HCT116 (cell line): ENCODE data around the gene ZNF592. TPM values are rescaled to one million over a fixed set of nuclear protein-coding genes. Genes with fewer than 3 reads are reported as not detected.

Experiments used
- ATAC-seq: fragments of 200-7000 bp; cut with Tn5 transposase; 2 replicates; pipeline ENCODE4 v1.9.1; 2020; ENCODE audit warnings: mild to moderate bottlenecking, moderate library complexity
- BruUV-seq: library from RNA; stranded (reverse); fragments of 400-500 nt; replicated peaks from 2 replicates; lab custom pipeline; 2021; lab: Mats Ljungman, UMichigan
- CTCF ChIA-PET: fragments of 300-600 bp; sonication (Branson Sonifier 250); formaldehyde crosslinking; loops from one replicate; lab custom pipeline; 2021; ENCODE audit warnings: antibody characterized with exemption; lab: Charles Lee
- POLR2A ChIA-PET: fragments of 300-600, 350-600 bp; sonication (Branson Sonifier 250); formaldehyde crosslinking; loops from one replicate; lab custom pipeline; 2021; ENCODE audit warnings: antibody characterized with exemption; lab: Charles Lee
- RAD21 ChIA-PET, 2 experiments: fragments of 300-600 bp; sonication (Branson Sonifier 250); formaldehyde crosslinking; loops; one replicate each; lab custom pipeline; 2023; ENCODE audit warnings: low total read pairs in 2 of 2; ENCODE audit not compliant: uncharacterized antibody in 2 of 2, unreplicated experiment in 2 of 2, low non-redundant PET in 1 of 2; lab: Charles Lee
- DNase-seq: peaks from one replicate; pipeline ENCODE4 v3.0.0-alpha.2; 2010; ENCODE audit warnings: low read depth, low spot score
- H2AFZ ChIP-seq: fragments of 200-600 bp; shearing (Covaris generic), sonication (generic); 2 replicates; pipeline ENCODE4 v1.6.1; 2017; ENCODE audit warnings: low read depth, mixed run types, mixed read lengths, antibody characterized with exemption, low read length; ENCODE audit not compliant: poor library complexity, severe bottlenecking
- H3K27ac ChIP-seq: 2 replicates; pipeline ENCODE4 v1.5.1; 2012; ENCODE audit warnings: low read depth, low read length
- H3K27me3 ChIP-seq: fragments of 200-600 bp; sonication (generic); 2 replicates; pipeline ENCODE4 v1.6.1; 2016; ENCODE audit warnings: mixed run types, low read length, mixed read lengths; ENCODE audit not compliant: insufficient read depth
- H3K36me3 ChIP-seq, 2 experiments: fragments of 200-500 bp in 1 of 2; fragments of 200-600 bp in 1 of 2; sonication (Bioruptor generic) in 1 of 2; sonication (generic) in 1 of 2; 2 replicates each; pipeline versions ENCODE4 v1.5.1 to v1.6.1; 2014 to 2016; ENCODE audit warnings: low read length in 2 of 2, inconsistent platforms in 1 of 2, mixed read lengths in 1 of 2, mixed run types in 1 of 2; ENCODE audit not compliant: insufficient read depth in 2 of 2, control insufficient read depth in 1 of 2
- H3K4me1 ChIP-seq, 2 experiments: fragments of 200-600 bp in 1 of 2; sonication (generic) in 1 of 2; 2 replicates each; pipeline versions ENCODE4 v1.5.1 to v1.6.1; 2012 to 2017; ENCODE audit warnings: low read length in 2 of 2, inconsistent platforms in 1 of 2, mild to moderate bottlenecking in 1 of 2, mixed read lengths in 1 of 2, mixed run types in 1 of 2, moderate library complexity in 1 of 2; ENCODE audit not compliant: insufficient read depth in 2 of 2, control insufficient read depth in 1 of 2
- H3K4me2 ChIP-seq: fragments of 200-600 bp; sonication (generic); 2 replicates; pipeline ENCODE4 v1.6.1; 2017; ENCODE audit warnings: mixed run types, low read length, mixed read lengths
- H3K4me3 ChIP-seq, 2 experiments: fragments of 200-600 bp in 1 of 2; sonication (generic) in 1 of 2; replicated peaks in 1 of 2; 2 replicates each; pipeline ENCODE4 v1.5.1; 2011 to 2016; ENCODE audit warnings: low read length in 2 of 2, control low read depth in 1 of 2, low read depth in 1 of 2, mild to moderate bottlenecking in 1 of 2, mixed read lengths in 1 of 2, mixed run types in 1 of 2
- H3K79me2 ChIP-seq: fragments of 200-600 bp; sonication (generic); 2 replicates; pipeline ENCODE4 v1.6.1; 2017; ENCODE audit warnings: mild to moderate bottlenecking, mixed run types, low read length, moderate library complexity, mixed read lengths; ENCODE audit not compliant: insufficient read depth
- H3K9ac ChIP-seq: fragments of 200-600 bp; sonication (generic); 2 replicates; pipeline ENCODE4 v1.6.1; 2016; ENCODE audit warnings: low read length, mixed read lengths
- H3K9me2 ChIP-seq: fragments of 200-600 bp; sonication (generic), shearing (Covaris generic); 2 replicates; pipeline ENCODE4 v1.6.1; 2017; ENCODE audit warnings: mixed run types, mild to moderate bottlenecking, moderate library complexity; ENCODE audit not compliant: insufficient read depth
- H3K9me3 ChIP-seq, 2 experiments: fragments of 200-500 bp in 1 of 2; fragments of 200-600 bp in 1 of 2; sonication (Bioruptor generic) in 1 of 2; sonication (generic) in 1 of 2; 2 replicates each; pipeline ENCODE4 v1.6.1; 2014 to 2017; ENCODE audit warnings: low read length in 2 of 2, mixed read lengths in 2 of 2, inconsistent platforms in 1 of 2, low read depth in 1 of 2, mild to moderate bottlenecking in 1 of 2, mixed run types in 1 of 2, moderate library complexity in 1 of 2; ENCODE audit not compliant: control insufficient read depth in 1 of 2, insufficient read depth in 1 of 2
- H4K20me1 ChIP-seq: fragments of 200-600 bp; sonication (generic), shearing (Covaris generic); 2 replicates; pipeline ENCODE4 v1.6.1; 2017; ENCODE audit warnings: mixed run types, mild to moderate bottlenecking, moderate library complexity; ENCODE audit not compliant: insufficient read depth
- CEBPB ChIP-seq: IDR thresholded peaks from 2 replicates; pipeline ENCODE4 v1.6.1; 2012; ENCODE audit warnings: low read depth
- CTCF ChIP-seq, 3 experiments: fragments of 200-600 bp in 1 of 3; sonication (generic) in 1 of 3; IDR thresholded peaks in 2 of 3; conservative IDR thresholded peaks in 1 of 3; 2 replicates each; pipeline ENCODE4 v1.5.1; 2012 to 2017; ENCODE audit warnings: low read depth in 2 of 3, low read length in 2 of 3, antibody characterized with exemption in 1 of 3, borderline replicate concordance in 1 of 3, control low read depth in 1 of 3, mild to moderate bottlenecking in 1 of 3, mixed read lengths in 1 of 3, mixed run types in 1 of 3, moderate library complexity in 1 of 3; ENCODE audit not compliant: insufficient read depth in 1 of 3
- EZH2 ChIP-seq: fragments of 200-600 bp; sonication (generic); IDR thresholded peaks from 2 replicates; pipeline ENCODE4 v1.6.1; 2017; ENCODE audit warnings: antibody characterized with exemption, mixed run types
- FOSL1 ChIP-seq: IDR thresholded peaks from 2 replicates; pipeline ENCODE4 v1.6.1; 2012; ENCODE audit warnings: low read depth
- MAX ChIP-seq: IDR thresholded peaks from 2 replicates; pipeline ENCODE4 v1.6.1; 2012
- REST ChIP-seq: IDR thresholded peaks from 2 replicates; pipeline ENCODE4 v1.6.1; 2012; ENCODE audit warnings: low read depth
- SP1 ChIP-seq: IDR thresholded peaks from 2 replicates; pipeline ENCODE4 v1.6.1; 2012; ENCODE audit warnings: low read depth
- SRF ChIP-seq: IDR thresholded peaks from 2 replicates; pipeline ENCODE4 v1.6.1; 2012; ENCODE audit warnings: low read depth
- ZBTB33 ChIP-seq: IDR thresholded peaks from 2 replicates; pipeline ENCODE4 v1.6.1; 2011; ENCODE audit warnings: mild to moderate bottlenecking, low read length, moderate library complexity; ENCODE audit not compliant: insufficient replicate concordance; ENCODE audit errors: extremely low read depth
- ZFX ChIP-seq: fragments of 450-650 bp; IDR thresholded peaks from 2 replicates; pipeline ENCODE4 v1.6.1; 2017
- ZNF274 ChIP-seq: fragments of 200-500 bp; sonication (Bioruptor generic); IDR thresholded peaks from 2 replicates; pipeline ENCODE4 v1.6.1; 2014; ENCODE audit warnings: mild to moderate bottlenecking, low read depth, low read length, inconsistent platforms
- intact Hi-C: fragments of 100-400 bp; cut with micrococcal nuclease; formaldehyde crosslinking; loops from 2 replicates; pipeline ENCODE4 v1.10.0; 2022
- total RNA-seq: library from RNA; stranded (reverse); gene quantifications from one replicate; pipeline ENCODE4 v1.2.1, GENCODE V29; 2021; ENCODE audit not compliant: unreplicated experiment

Gene ZNF592
- total RNA-seq, 1 experiment from 2014 or later = 26.4 TPM

- TF ChIP-seq SRF (no peak), FOSL1 (no peak), MAX (no peak), CEBPB (no peak), SP1 (no peak), REST (no peak), EZH2 (no peak), ZBTB33 (no peak), ZNF274 (no peak), CTCF (IDR thresholded peaks at IDR 0.05 in 2 of 3, conservative IDR thresholded peaks at IDR 0.05 in 1 of 3; ENCODE audit: borderline replicate concordance in 1 of 3, insufficient read depth in 1 of 3, low read depth in 2 of 3, low read length in 2 of 3) (no peak), ZFX (no peak)
- Histone ChIP-seq H3K4me3 (no peak overlapping the region), H3K36me3 (no peaks in the 10 kb centered on the region), H3K9me3 (no peaks in the 10 kb centered on the region), H3K9me2 (no peaks in the 10 kb centered on the region), H3K4me1 (peaks cover 2 to 3% of the 10 kb centered on the region in 2 experiments; a peak in 3 of 4 replicates), H2AFZ (no peak overlapping the region), H3K9ac (no peak overlapping the region), H3K27me3 (no peaks in the 10 kb centered on the region), H3K79me2 (no peaks in the 10 kb centered on the region), H4K20me1 (no peaks in the 10 kb centered on the region), H3K27ac (no peak overlapping the region), H3K4me2 (no peak overlapping the region)
- DNase-seq = no peak
- RAD21 ChIA-PET = no interaction called here
- CTCF ChIA-PET = no interaction called here
- intact Hi-C loops = no loop called here
- BruUV-seq = no TSS peak
- POLR2A ChIA-PET = no interaction called here
- no peak for ATAC-seq
These were observed 64.5 kb downstream of the ZNF592 start for GRCh38 chr15:84812842-84813241.
